ENCODE measurements around the gene ODAD4. TPM values are rescaled to one million over a fixed set of nuclear protein-coding genes. Genes with fewer than 3 reads are reported as not detected.

ODAD4 gene
- total and polyA plus RNA-seq, 2 of the 8 experiments (the other 6 are each of a cell fraction or from before 2014, with no cell fraction given) = 0.48 to 1.3 TPM

- H3K9me3 ChIP-seq (ENCODE audit: insufficient read depth in 2 of 2, low read depth in 1 of 2, low read length in 1 of 2) = no peaks in the 10 kb centered on the region
- no peaks in the 10 kb centered on the region for H3K27me3 ChIP-seq (replicated peaks in 1 of 4; ENCODE audit: control insufficient read depth in 3 of 4, extremely low read depth in 1 of 4, insufficient read depth in 3 of 4, low read length in 3 of 4)
- no peak overlapping the region for H3K27ac ChIP-seq (ENCODE audit: low read depth, low read length)
- no peak overlapping the region for H2BK15ac ChIP-seq (ENCODE audit: low read length)
- H2AFZ ChIP-seq (ENCODE audit: low read length) = no peak overlapping the region
- TF ChIP-seq GTF2F1 (IDR thresholded peaks at IDR 0.05; ENCODE audit: borderline replicate concordance, low read depth, low read length) (no peak), RAD21 (IDR thresholded peaks at IDR 0.05 in 1 of 2, conservative IDR thresholded peaks at IDR 0.05 in 1 of 2; ENCODE audit: low read depth in 2 of 2, low read length in 2 of 2) (peak; percentile 13 to 44; a peak in 3 of 4 replicates), POLR2AphosphoS5 (IDR thresholded peaks at IDR 0.05; ENCODE audit: low read depth, low read length) (no peak), CTCF (IDR thresholded peaks at IDR 0.05; ENCODE audit: control extremely low read depth in 1 of 3, insufficient read depth in 1 of 3, low read depth in 1 of 3, low read length in 3 of 3) (peak; percentile 14 to 57 (median 37); a peak in 3 of 4 replicates), MAFK (IDR thresholded peaks at IDR 0.05; ENCODE audit: low read depth, low read length) (no peak)
- H4K5ac ChIP-seq (ENCODE audit: insufficient read length, low read depth, low read length) = no peak overlapping the region
- FAIRE-seq (no peak), DNase-seq (ENCODE audit: low read depth in 1 of 2, low spot score in 2 of 2) (no peak)
- H3K4me1 ChIP-seq (replicated peaks in 1 of 4; ENCODE audit: control insufficient read depth in 3 of 4, insufficient read depth in 4 of 4, low read length in 3 of 4) = peaks cover 6 to 19% (median 12%) of the 10 kb centered on the region in 4 experiments
- no peak overlapping the region for H3K18ac ChIP-seq (ENCODE audit: extremely low read depth, low read length)
- no peaks in the 10 kb centered on the region for H3K23me2 ChIP-seq (ENCODE audit: low read depth, low read length)
- no peak overlapping the region for H3K14ac ChIP-seq (ENCODE audit: insufficient read length)
- H2BK12ac ChIP-seq (ENCODE audit: low read depth, low read length) = peak overlapping the region; percentile 17; the same call in 1 of the 2 replicates
- H3K23ac ChIP-seq (ENCODE audit: insufficient read length) = no peak overlapping the region
- WGBS, 2 experiments (ENCODE audit: extremely low coverage in 1 of 2, insufficient coverage in 1 of 2, insufficient read length in 1 of 2, insufficient replicate concordance in 2 of 2, low coverage in 1 of 2, low lambda C conversion rate in 2 of 2, missing lambda C conversion rate in 1 of 2) = 88% methylated on average over 4 of the region's 4 CpGs; no CpG with 5 or more reads in 1 of the 2 experiments
- H2BK120ac ChIP-seq (replicated peaks; ENCODE audit: low read depth, low read length) = no peak overlapping the region
- no peak overlapping the region for H3K9ac ChIP-seq (replicated peaks in 1 of 4; ENCODE audit: extremely low read depth in 1 of 4, low read depth in 3 of 4, low read length in 3 of 4)
- POLR2A ChIA-PET (ENCODE audit: partially characterized antibody) = interaction anchor here (0.8 to 2.7 kb wide), 6 partner anchors 9 to 43 kb away, joined by 3 to 6 read pairs (median 4); partner anchors contain the start of gene DNAJC7
- no peak overlapping the region for H2BK5ac ChIP-seq (ENCODE audit: low read depth, low read length)
- H3K36me3 ChIP-seq (ENCODE audit: control insufficient read depth in 2 of 4, insufficient read depth in 4 of 4, low read length in 3 of 4) = no peaks in the 10 kb centered on the region
- no peak overlapping the region for H3K4me3 ChIP-seq (ENCODE audit: extremely low read depth in 1 of 4, insufficient read depth in 2 of 4, low read depth in 3 of 4, low read length in 4 of 4)
- no peak overlapping the region for H3K56ac ChIP-seq (replicated peaks; ENCODE audit: insufficient read length, low read depth, low read length)
- no peak overlapping the region for H4K8ac ChIP-seq (ENCODE audit: extremely low read depth, insufficient read depth, low read length)
- no peaks in the 10 kb centered on the region; the same call in 1 of the 2 replicates for H3K79me1 ChIP-seq (ENCODE audit: low read depth, low read length)
- H3K4ac ChIP-seq (replicated peaks; ENCODE audit: insufficient read length, low read depth, low read length) = no peak overlapping the region
- peak overlapping the region; percentile 4; the same call in 1 of the 2 replicates for H2AK5ac ChIP-seq (ENCODE audit: low read depth, low read length)
- peaks cover 46 to 97% of the 10 kb centered on the region in 2 experiments for H3K79me2 ChIP-seq (ENCODE audit: control insufficient read depth in 1 of 2, insufficient read depth in 2 of 2, low read length in 2 of 2)
- no peak overlapping the region for H3K4me2 ChIP-seq (ENCODE audit: insufficient read depth in 1 of 2, low read depth in 2 of 2, low read length in 2 of 2)
- CTCF ChIA-PET (ENCODE audit: partially characterized antibody) = interaction anchor here (0.6 to 3.4 kb wide), 10 partner anchors 8 to 1894 kb away, joined by 3 to 15 read pairs (median 4); partner anchors contain the start of genes DNAJC7, KAT2A and NKIRAS2
- no peak overlapping the region for H2BK20ac ChIP-seq (ENCODE audit: low read length)
- no peak overlapping the region for H4K91ac ChIP-seq (replicated peaks; ENCODE audit: insufficient read length, low read length)
- peaks cover 2 to 10% of the 10 kb centered on the region in 2 experiments for H4K20me1 ChIP-seq (replicated peaks in 1 of 2; ENCODE audit: control insufficient read depth in 1 of 2, insufficient read depth in 2 of 2, low read length in 2 of 2)
Observed at GRCh38 chr17:42009170-42009569, 78.8 kb downstream of the ODAD4 start.

All from H1 (cell line).